ENCODE measurements around the gene MYO16.

The MYO16 gene

DNA sequence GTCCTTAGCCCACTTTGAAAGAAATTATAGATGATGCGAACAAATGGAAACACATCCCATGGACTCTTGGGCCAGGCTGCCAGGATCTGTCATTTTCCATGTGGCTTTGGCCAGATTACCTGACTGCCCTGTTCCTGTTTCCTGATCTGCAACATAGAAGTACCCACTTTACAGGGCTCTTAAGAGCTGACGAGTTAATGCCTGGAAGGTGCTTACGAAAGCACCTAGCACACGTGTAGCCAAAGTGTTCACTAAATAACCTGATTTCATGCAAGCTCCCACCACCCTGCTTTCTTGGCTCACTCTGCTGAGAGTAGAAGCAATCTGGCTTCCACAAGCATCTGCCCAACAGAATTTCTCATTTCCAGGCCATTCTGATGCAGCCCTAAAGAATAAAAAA, 575.2 kb downstream of the MYO16 start:
- TF ChIP-seq, protein P1, sequence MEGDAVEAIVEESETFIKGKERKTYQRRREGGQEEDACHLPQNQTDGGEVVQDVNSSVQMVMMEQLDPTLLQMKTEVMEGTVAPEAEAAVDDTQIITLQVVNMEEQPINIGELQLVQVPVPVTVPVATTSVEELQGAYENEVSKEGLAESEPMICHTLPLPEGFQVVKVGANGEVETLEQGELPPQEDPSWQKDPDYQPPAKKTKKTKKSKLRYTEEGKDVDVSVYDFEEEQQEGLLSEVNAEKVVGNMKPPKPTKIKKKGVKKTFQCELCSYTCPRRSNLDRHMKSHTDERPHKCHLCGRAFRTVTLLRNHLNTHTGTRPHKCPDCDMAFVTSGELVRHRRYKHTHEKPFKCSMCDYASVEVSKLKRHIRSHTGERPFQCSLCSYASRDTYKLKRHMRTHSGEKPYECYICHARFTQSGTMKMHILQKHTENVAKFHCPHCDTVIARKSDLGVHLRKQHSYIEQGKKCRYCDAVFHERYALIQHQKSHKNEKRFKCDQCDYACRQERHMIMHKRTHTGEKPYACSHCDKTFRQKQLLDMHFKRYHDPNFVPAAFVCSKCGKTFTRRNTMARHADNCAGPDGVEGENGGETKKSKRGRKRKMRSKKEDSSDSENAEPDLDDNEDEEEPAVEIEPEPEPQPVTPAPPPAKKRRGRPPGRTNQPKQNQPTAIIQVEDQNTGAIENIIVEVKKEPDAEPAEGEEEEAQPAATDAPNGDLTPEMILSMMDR (IDR thresholded peaks at IDR 0.05; ENCODE audit: low read depth, low read length) = no peak
- no peak for DNase-seq (ENCODE audit: extremely low read depth, low read depth)

DNA sequence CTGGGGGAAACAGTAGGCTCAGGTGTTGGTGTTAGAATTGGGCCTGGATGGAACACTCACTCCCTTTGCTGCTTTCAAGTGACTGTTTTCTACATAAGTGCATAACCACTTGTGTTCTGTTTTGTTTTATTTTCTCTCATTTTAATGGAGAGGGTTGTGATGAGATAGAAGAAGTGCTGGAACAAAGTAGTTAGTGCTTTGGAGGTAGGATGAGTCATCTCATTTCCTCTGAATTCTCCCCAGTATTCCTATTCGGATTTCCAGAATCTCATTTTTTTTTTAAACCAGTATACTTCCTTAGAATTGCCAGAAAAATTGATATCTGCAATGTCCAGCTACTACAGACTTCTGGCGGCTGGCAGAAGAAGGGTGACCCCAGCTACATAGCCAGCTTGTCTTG, 575.9 kb downstream of the MYO16 start:
- no peak for DNase-seq (ENCODE audit: extremely low read depth, low read depth)
- TF ChIP-seq, protein P1 (IDR thresholded peaks at IDR 0.05; ENCODE audit: low read depth, low read length) = no peak

DNA sequence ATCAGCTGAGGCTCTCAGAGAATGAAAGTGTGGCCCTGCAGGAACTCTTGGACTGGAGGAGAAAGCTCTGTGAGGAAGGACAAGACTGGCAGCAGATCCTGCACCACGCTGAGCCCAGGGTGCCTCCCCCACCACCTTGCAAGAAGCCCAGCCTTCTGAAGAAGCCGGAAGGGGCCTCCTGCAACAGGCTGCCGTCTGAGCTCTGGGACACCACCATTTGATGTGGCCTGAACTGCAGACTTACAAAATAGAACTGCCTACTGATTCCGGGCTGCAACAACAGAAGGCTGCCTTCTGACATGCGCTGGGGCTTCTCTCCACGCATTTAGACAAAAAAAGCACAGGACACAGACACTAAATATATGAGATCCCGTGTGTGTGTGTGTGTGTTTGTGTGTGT, 577.2 kb downstream of the MYO16 start:
- TF ChIP-seq, protein P1 (IDR thresholded peaks at IDR 0.05; ENCODE audit: low read depth, low read length) = no peak
- no peak for DNase-seq (ENCODE audit: extremely low read depth, low read depth)

DNA sequence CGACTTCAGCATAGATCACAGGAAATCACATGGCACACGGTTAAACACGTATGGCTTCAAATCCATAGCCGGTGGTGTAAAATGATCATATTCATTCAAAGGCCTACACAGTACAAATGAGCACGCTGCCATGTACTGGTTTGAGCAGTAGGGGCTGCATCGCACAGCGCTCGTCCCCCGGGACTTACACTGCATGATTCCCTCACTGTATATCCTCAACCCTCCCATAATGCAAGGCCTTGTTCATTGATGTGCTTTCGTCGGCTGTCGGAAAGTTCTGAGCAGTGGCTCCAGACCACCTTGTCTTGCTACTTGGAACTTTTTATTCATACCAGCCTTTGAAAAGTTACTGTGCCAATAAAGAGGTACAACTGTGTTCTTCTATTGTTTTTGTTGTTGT, 578.2 kb downstream of the MYO16 start:
- DNase-seq (ENCODE audit: extremely low read depth, low read depth) = no peak
- TF ChIP-seq, protein P1 (IDR thresholded peaks at IDR 0.05; ENCODE audit: low read depth, low read length) = no peak

DNA sequence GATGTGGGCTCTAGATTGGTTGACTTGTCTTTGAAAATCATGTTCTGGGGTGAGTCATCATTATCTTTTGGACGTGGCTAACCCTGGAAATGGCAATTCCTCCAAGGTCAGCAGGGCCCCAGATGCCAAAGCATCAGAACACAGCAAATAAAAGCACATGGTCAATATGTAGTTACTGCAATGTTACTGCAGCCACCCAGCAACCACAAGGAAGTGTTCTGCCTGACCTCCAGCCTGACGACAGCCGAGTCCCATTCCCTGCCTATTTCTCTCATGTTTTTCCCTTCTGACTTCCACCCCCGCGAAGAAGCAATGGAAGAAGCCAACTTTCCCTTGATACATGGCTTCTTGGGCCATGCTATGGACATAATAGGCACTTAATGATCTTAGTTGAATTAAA, 579.1 kb downstream of the MYO16 start:
- DNase-seq (ENCODE audit: extremely low read depth, low read depth) = no peak
- TF ChIP-seq, protein P1 (IDR thresholded peaks at IDR 0.05; ENCODE audit: low read depth, low read length) = no peak

DNA sequence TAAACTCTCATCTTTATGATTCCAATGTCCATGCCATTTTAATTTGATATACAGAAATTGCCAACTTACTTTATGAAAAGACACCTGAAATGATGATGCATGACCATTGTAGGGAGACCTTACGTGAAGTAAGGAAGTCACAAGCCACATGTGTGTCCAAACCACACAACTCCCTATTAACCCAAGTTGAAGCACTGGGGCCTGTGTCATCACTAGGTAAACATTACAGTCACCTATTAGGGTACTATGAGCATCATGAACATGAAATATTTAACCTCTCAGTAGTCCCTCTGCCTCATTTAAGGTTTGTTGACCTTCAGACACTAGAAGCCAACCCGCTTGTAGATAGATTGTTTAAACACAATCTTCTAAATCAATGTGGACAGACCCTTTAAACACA, 580.1 kb downstream of the MYO16 start:
- TF ChIP-seq, protein P1 (IDR thresholded peaks at IDR 0.05; ENCODE audit: low read depth, low read length) = no peak
- no peak for DNase-seq (ENCODE audit: extremely low read depth, low read depth)

DNA sequence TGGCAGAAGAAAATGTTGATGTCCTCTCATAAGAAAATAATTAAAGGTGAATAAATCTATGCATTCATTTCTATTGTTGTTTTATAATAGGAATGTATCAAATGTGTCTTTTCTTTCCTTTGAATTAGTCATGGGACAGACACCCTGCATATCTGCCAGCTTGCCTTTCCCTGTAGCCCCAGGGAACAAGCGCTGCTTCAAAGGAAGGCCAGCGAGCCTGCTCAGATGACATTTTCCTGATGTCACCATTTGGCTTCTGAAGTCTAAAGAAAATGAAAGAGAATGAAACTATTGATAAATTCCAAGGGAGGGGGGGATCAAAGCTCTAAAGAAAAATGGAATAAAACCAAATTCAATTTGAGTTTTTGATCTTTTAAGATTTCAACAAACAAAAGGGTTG, 582.2 kb downstream of the MYO16 start:
- TF ChIP-seq, protein P1 (IDR thresholded peaks at IDR 0.05; ENCODE audit: low read depth, low read length) = no peak
- no peak for DNase-seq (ENCODE audit: extremely low read depth, low read depth)
